Activated CD4-positive, alpha-beta T cell treated with anti-CD3 and anti-CD28 coated beads for 24 hours (primary cell): ENCODE results near the gene TRIM36.

ENCODE experiments used
- DNase-seq, 2 donors: peaks; one replicate each; pipeline ENCODE4 v3.0.0-alpha.2; 2020; ENCODE audit warnings: low read depth in 2 of 2

Gene TRIM36

GRCh38 chr5:115165790-115166189 lies 3.9 kb downstream of the TRIM36 start:
- no peak for DNase-seq

- DNase-seq = no peak
These were observed 8.7 kb downstream of the TRIM36 start for GRCh38 chr5:115160975-115161475.

- no peak for DNase-seq
These were observed 18.4 kb downstream of the TRIM36 start for GRCh38 chr5:115151208-115151805.

DNA sequence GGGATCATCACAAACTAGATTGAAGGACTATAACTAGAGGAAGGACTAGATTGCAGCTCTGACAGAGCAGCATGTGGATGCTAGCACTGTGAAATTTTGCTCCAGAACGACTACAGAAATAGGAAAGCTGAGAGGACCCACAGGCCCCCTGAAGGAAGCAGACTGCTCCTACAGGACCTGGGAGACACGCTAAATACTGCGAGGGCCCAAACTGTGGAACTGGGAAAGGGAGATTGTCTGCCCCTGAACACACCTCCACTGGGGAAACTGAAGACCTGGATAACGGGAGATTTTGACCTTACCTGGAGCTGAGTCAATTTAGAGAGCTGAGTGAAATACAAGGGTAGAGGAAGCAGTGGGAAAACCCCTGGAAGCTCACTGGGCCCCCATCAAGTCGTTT lies 19.2 kb downstream of the TRIM36 start:
- no peak for DNase-seq

DNA sequence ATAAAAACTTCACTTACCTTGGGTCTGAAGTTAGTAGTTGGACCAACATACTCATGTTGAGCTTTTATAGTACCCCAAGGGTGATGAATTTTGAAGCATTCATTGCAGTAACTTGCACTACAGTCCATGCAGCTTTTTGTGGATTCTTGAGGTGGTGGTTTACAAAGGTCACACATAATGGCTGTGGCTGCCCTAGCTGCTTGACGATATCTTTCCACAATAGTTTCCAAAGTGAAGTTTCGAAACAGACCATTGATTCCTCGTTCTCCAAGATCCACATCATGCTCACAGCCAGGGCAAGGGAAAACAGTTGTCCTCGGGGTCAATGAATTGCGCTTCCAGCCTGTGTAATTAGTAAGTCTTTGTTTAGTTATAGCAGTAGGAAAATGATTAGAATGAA lies 22.7 kb downstream of the TRIM36 start:
- DNase-seq = no peak

DNA sequence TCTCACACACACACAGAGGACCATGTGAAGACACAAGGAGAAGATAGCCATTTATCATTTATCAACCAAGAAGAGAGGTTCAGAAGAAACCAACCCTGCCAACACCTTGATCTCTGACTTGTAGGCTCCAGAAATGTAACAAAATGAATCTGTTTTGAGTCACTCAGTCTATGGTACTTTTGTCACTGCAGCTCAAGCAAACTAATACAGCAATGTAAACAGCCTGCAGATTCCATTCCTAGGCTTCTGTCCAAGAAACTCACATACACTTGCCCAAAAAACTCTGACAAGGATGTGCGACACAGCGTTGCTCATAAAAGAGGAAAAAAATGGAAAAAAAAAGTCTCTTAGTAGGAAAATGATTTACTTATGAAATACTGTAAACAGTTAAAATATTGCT lies 33.4 kb downstream of the TRIM36 start:
- DNase-seq = no peak

GRCh38 chr5:115132465-115132864 lies 37.2 kb downstream of the TRIM36 start:
- DNase-seq = no peak

DNA sequence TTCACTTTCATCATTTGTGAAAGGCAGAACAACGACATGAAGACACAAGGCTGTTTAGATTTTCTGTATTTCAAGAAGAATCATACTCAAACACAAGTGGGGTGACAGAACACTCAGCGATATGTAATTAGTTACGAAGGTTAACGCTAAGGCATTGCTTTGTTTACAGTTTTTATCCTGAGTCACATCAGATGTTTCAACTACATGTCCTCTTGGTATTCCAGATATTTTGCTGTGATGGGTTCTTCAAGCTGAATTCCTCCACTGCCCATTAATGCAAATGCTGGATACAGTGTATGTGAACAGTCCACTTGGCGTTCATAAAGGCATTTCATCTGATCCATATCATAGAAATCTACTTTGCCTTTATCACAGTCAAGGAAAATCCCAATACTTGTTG lies 43.4 kb downstream of the TRIM36 start:
- no peak for DNase-seq

GRCh38 chr5:115124741-115125140 lies 45.0 kb downstream of the TRIM36 start:
- no peak for DNase-seq

GRCh38 chr5:115116001-115116400 lies 53.7 kb downstream of the TRIM36 start:
- DNase-seq = no peak

- no peak for DNase-seq
These were observed 59.9 kb downstream of the TRIM36 start for GRCh38 chr5:115109840-115110239.

DNA sequence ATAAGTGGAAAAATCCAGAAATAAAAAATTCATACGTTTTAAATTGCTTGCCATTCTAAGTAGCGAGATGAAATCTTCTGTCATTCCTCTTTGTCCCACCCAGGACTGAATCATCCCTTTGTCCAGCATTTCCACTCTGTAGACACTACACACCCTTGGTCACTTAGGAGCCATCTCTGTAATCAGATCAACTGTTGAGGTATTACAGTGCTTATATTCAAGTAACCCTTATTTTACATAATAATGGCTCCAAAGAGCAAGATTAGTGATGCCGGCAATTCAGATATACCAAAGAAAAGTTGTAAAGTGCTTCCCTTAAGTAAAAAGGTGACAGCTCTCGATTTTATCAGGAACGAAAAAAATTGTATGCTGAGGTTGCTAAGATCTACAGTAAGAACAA lies 60.4 kb downstream of the TRIM36 start:
- DNase-seq = no peak

- DNase-seq = no peak
These were observed 69.3 kb downstream of the TRIM36 start for GRCh38 chr5:115100319-115100955.

DNA sequence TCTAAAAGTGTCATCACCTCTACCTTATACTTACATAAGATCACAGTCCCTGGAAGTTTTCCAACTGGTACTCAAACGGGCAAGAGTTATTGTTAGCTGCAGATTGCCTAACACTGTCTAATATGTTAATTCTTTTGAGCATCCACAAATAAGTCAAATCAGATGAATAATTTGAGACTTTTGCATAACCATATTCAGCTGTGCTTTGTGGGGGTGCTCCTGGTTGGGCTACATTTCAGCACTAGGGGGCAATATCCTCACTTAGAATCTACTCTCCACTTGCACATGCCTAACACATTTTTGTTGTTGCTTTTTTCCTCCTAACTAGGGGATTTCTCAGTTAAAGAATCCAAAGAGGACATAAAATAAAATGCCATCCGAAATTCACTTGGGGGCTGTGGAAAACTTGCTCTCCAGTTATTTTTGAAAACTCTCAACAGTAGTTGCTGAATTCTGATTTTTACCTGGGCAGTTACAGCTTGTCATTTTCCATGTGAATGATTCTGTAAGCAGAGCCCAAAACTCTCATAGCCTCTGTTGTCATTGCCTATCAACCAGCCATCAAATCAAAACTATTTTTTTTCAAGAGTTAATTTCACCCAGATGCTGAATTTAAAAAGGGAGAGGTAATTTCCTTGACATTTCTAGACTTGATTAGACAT lies 71.5 kb downstream of the TRIM36 start:
- DNase-seq = no peak

- no peak for DNase-seq
These were observed 72.5 kb downstream of the TRIM36 start for GRCh38 chr5:115097236-115097635.

DNA sequence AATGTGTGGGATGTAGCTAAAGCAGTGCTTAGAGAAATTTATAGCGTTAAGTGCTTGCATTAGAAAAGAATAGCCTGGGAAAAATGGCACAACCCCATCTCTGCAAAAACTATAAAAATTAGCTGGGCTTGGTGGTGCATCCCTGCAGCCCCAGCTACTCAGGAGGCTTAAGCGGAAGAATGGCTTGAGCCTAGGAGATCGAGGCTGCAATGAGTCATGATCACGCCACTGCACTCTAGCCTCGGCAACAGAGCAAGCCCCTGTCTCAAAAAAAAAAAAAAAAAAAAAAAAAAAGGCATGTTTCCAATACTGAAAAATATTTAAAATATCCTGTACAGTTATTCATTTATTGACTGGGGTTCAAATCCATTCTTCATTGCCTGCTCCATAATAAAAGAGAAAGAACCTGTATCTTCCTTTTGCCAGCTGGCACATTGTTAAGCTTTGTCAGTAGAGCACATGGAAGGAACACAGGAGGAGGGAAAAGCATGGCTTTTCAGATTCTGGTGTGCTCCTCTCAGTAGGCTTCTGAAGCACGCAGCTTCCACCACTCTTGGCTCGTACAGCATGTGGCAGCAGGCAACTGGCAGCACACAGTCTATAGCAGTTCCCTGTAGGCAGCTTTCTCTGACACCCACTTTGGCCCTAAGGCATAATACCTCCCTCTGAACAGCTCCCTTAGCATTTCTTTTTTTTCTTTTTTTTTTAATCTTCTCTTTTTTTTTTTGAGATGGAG lies 73.5 kb downstream of the TRIM36 start:
- no peak for DNase-seq

GRCh38 chr5:115087951-115088350 lies 81.8 kb downstream of the TRIM36 start:
- no peak for DNase-seq

GRCh38 chr5:115086473-115086872 lies 83.2 kb downstream of the TRIM36 start:
- DNase-seq = no peak

DNA sequence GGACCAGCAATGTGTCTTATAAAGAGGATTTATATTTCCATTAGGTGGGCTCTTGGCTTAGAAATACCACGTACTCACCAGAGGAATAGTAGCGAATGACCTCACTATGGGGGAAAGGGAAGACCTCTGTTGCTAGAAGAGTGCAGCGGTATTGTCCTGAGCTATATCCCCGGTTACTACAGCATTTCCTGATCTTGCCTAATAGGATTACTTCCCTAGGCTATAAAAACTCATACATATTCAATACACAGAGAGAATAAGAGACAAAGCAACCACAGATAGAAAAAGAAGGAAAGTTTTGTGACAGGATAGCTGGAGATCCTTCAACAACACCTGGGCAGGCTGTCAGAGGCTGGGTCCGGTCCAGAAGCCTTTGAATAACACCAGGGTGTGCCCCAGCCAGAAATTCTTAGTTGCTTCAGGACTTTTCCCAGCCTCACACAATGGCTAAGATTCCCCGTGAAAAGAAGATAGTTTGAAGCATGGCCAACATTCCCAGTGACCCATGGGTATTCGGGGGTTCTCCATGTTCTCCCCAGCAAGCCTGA lies 85.4 kb downstream of the TRIM36 start:
- DNase-seq = no peak

- DNase-seq = no peak
These were observed 89.6 kb downstream of the TRIM36 start for GRCh38 chr5:115079924-115080623.
